ENCODE data around the gene SEC22C.
A peak's percentile ranks its signal among the peaks of the same experiment; 100 is the strongest.
"Not testable (repeated sequence)": the region's sequence is repeated elsewhere in the genome, so short reads cannot be mapped to it uniquely, and the experiment has no call there.

Gene SEC22C

DNA sequence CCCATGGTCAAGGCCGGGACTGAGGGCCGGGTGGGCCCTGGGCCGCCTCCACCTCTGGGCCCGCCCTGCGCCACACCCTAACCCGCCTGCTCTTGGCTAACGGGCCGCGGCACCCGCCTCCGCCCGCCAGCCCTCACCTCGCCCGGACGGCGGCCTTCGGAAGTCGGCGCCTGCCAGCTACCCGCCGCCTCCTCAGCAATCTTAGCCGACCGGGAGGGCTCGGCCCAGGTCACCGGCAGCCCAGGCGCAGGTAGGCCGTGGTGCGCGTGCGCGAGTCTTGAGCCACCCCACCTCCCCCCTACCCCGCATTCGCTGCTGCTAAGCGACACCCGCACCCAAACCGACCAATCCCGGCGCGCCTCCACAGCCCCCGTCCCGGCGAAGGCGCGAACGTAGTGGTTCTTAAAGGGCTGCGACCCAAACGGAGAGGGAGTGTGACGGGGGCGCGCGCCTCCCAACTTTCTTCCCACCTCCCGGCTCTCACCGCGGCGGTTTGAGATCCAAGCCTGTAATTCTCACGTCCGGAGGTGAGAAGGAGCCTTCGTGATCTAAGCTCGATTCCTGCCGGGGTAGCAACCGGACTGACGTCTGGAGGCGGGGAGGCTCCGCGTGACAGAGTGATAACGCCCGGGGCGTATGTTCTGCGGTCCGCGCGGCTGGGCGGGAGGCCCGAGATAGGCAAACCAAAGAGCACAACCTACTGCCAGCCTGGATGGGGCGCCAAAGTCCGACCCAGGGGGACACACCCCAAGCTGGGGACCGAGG lies at the start of gene SEC22C:
TSS of gene SEC22C (minus strand) at position 259 of the 765 bp plus-strand sequence. CDS start 12,921 bp downstream, outside the sequence.
- peak; percentile 94 to 96 for DNase-seq

GRCh38 chr3:42613462-42613861 lies 31.7 kb upstream of the SEC22C start:
- peak in 1 of 2 donors; percentile 37 for DNase-seq

- no peak for DNase-seq
Observed at GRCh38 chr3:42612928-42613327, 31.2 kb upstream of the SEC22C start.

GRCh38 chr3:42612217-42612616 lies 30.4 kb upstream of the SEC22C start:
- DNase-seq = peak in 1 of 2 donors; percentile 19

- peak in 1 of 2 donors; percentile 48 for DNase-seq
Observed at GRCh38 chr3:42610976-42611375, 29.2 kb upstream of the SEC22C start.

DNA sequence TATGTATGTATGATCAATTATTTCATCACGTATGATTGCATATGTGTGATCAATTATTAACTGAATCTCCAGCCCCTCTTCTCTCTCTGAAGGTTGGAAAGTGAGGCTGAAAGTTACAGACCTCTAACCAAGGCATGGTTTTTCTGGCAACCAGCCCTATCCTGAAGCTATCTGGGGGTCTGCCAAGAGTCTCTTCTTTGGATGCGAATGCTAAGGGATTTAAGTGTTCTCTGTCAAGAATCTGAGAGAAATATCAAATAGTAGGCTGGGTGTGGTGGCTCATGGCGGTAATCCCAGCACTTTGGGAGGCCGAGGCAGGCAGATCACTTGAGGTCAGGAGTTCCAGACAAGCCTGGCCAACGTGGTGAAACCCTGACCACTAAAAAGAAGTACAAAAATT lies 26.8 kb upstream of the SEC22C start:
- no peak for DNase-seq

- no peak for DNase-seq
Observed at GRCh38 chr3:42605546-42606173, 23.9 kb upstream of the SEC22C start.

DNA sequence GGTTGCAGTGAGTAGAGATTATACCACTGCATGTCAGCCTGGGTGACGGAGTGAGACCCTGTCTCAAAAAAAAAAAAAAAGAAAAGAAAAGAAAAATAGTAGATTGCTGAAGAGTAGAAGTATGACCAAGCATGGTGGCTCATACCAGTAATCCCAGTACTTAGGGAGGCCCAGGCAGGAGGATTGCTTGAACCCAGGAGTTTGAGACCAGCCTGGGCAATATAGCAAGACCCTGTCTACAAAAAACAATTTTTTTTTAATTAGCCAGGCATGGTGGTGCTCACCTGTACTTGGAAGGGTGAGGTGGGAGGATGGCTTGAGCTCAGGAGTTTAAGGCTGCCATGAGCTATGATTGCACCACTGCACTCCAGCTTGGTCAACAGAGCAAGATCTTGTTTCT lies 21.2 kb upstream of the SEC22C start:
- no peak for DNase-seq

DNA sequence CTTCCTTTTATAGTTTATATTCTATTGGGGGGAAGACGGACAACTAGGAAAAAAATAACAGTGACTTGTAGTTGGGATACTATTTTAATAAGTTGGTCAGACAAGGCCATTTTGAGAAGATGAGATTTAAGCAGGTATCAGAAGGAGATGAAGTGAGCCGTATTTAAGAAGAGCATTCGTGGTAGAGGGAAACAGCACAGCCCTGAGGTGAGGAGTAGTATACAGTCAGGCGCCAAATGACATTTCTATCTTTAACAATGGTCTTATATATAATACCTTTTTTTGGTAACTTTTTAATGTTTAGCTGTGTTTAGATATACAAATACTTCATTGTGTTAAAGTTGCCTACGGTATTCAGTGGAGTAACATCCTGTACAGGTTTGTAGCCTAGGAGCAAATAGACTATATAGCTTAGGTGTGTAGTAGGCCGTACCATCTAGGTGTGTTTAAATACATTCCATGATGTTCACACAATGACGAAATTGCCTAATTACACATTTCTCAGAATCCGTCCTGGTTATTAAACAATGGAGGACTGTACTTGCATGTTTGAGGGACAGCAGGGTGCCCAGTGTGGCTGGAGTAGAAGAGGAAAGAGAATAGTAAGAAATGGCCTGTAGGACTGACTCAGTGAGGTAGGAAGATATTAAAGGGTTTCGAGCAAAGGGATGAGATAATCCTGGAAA lies 20.3 kb upstream of the SEC22C start:
- peak in 1 of 2 donors; percentile 53 for DNase-seq

- DNase-seq = peak; percentile 29 to 65
Observed at GRCh38 chr3:42600958-42601675, 19.4 kb upstream of the SEC22C start.

DNA sequence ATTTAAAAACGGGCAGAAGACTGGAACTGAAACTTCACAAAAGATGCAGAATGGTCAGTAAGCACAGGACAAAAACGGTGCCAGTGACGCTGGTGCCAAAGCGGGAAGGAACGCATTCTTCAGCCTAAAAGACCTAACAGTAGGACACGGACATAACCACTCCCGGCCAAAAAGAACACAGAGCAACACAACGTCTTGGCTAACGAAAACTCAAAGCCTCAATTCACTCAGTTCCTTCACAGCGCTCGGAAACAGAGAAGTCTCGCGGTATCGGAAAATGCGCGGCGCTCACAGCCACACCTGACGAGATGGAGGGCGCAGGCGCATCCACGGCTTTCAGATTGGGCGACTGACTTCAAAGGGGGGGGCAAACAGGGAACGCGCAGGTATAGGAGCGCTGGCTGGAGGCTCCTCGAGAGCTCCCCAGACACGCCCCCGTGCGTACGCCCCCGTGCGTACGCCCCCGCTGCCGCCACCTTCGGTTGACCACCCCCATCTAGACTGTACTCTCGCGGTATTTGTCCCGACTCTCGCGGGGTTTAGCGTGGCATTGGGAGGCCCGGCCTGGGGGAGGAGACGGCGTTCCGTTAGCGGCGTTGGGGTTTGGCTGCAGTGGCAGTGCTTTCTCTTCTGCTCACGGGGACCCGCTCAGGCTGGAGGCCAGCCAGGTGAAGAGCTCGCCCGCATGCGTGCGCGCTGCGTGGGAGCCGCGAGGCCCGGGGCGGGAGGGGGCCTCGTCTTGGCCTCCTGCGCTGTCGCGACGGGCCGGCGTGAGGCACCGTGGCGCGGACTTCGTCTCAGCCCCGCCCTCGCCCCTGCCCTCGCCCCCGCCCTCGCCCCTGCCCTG lies 18.6 kb upstream of the SEC22C start, which contains the start of gene NKTR:
TSS of gene NKTR (plus strand) at position 576 of the 847 bp plus-strand sequence. CDS start 321 bp downstream, outside the sequence.
- peak; percentile 99 for DNase-seq

- DNase-seq = not testable (repeated sequence)
Observed at GRCh38 chr3:42597098-42597497, 15.3 kb upstream of the SEC22C start.

- no peak for DNase-seq
Observed at GRCh38 chr3:42595682-42596081, 13.9 kb upstream of the SEC22C start.

DNA sequence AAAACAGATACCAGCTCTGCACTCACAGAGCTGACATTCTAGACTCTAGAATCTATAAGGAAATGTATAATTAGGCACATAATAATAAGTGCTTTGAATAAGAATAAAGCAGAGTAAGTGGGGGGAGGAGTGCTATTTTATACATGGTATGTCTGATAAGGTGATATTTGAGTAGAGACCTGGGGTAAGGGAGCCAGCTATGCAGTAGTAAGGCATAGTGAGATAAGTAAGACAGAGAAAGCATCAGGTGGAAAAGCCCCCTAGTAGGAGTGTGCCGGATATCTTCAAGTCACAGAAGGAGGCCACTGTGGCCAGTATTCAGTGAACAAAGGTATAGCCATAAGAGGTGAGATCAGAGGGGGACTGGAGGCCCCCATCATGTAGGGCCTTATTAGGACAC lies 11.9 kb upstream of the SEC22C start:
- no peak for DNase-seq

GRCh38 chr3:42591811-42592210 lies 10.0 kb upstream of the SEC22C start:
- no peak for DNase-seq

DNA sequence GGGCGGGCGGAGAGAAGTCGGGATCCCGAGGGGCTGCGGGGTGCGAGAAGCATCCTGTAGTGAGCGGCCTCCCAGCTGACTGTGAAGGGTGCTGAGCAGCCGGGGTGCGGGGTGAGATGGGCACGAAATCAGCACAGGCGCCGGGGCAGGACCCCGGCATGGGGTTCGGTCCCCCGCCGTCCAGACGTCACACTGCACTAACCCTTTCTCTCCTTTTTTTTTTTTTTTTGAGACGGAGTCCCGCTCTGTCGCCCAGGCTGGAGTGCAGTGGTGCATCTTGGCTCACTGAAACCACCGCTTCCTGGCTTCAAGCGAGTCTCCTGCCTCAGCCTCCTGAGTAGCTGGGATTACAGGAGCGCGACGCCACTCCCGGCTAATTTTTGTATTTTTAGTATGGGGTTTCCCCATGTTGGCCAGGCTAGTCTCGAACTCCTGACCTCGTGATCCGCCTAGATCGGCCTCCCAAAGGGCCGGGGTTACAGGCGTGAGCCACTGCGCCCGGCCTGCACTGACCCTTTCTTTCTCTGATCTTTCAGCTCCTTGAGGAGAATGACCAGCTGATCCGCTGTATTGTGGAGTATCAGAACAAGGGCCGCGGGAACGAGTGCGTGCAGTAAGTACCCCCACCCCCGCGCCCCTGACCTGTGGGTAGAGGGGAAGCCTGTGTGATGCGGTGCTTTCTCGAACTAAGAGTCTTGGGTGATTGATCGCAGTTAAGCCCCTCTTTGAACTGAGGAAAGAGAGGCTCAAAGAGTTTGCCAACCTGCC lies 9.4 kb upstream of the SEC22C start:
- no peak for DNase-seq

GRCh38 chr3:42589382-42590109 lies 7.8 kb upstream of the SEC22C start:
- no peak for DNase-seq

DNA sequence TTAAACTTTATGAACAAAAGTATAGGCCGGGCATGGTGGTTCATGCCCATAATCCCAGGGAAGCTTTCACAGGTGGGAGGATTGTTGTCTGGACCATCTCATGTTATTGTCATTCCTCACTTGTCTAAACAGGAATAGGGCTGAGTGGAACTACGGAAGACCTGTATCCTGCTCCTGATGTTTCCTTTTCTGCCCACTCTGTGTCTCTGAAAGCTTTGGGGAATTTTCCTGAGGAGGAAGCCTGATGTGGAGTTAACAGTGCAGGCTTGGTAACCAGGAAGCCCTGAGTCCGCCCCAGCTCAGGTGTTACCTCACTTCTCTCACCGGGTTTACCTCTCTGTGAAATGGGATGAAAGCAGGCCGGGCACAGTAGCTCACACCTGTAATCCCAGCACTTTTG lies 6.9 kb upstream of the SEC22C start:
- DNase-seq = no peak

DNA sequence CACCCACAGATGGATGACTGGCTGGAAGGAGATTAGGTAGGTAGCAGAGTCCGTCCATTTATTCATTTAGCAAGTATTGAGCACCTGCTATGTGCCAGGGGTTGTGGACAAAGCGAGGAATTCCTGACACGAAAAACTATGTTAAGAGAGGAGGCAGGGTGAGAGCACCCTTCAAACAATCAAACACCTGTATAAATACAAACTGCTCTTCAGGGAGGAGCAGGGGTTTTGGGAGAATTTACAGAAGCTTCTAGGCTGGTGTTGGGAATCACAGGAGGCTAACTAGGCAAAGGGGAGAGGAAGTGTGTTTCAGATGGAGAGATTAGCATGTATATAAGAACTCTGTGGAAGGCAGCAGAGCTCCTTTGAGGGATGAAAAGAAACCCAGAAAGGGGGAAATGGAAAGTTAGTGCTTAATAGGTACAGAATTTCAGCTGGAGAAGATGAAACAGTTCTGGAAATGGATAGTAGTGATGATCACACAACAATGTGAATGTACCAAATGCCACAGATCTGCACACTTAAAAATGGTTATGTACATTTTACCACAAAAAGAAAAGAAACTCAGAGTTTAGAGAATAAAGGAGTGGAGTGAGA lies 805 bp upstream of the SEC22C start:
- DNase-seq = no peak

GRCh38 chr3:42581400-42581708 lies 413 bp downstream of the SEC22C start:
- DNase-seq = no peak

Measured in CD4-positive, alpha-beta T cell treated with Interferon alpha-2 for 1 hour (primary cell).